ENCODE results near the gene HYKK. TPM values are rescaled to one million over a fixed set of nuclear protein-coding genes. Genes with fewer than 3 reads are reported as not detected.
"Not testable (repeated sequence)": the region's sequence is repeated elsewhere in the genome, so short reads cannot be mapped to it uniquely, and the experiment has no call there.

The HYKK gene
- total RNA-seq, 1 donor from 2014 or later, result 3.6 TPM

DNA sequence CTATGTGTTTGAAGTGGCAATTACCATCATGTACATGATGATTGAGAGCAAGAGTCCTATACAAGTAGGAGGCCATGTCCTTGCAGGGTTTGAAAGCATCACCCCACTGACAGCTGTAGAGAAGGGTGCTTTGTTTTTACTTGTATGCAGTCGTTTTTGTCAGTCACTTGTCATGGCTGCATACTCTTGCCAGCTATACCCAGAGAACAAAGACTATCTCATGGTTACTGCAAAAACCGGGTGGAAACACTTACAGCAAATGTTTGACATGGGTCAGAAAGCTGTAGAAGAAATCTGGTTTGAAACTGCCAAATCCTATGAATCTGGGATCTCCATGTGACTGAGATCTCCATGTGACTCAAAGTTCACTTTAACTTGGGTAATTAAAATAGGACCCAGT lies 26.0 kb downstream of the HYKK start:
- no peak overlapping the region for H3K4me3 Mint-ChIP-seq (ENCODE audit: unreplicated experiment)
- TF ChIP-seq, protein P1, sequence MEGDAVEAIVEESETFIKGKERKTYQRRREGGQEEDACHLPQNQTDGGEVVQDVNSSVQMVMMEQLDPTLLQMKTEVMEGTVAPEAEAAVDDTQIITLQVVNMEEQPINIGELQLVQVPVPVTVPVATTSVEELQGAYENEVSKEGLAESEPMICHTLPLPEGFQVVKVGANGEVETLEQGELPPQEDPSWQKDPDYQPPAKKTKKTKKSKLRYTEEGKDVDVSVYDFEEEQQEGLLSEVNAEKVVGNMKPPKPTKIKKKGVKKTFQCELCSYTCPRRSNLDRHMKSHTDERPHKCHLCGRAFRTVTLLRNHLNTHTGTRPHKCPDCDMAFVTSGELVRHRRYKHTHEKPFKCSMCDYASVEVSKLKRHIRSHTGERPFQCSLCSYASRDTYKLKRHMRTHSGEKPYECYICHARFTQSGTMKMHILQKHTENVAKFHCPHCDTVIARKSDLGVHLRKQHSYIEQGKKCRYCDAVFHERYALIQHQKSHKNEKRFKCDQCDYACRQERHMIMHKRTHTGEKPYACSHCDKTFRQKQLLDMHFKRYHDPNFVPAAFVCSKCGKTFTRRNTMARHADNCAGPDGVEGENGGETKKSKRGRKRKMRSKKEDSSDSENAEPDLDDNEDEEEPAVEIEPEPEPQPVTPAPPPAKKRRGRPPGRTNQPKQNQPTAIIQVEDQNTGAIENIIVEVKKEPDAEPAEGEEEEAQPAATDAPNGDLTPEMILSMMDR (IDR thresholded peaks at IDR 0.05), result no peak
- H3K36me3 Mint-ChIP-seq (ENCODE audit: low read depth), result no peaks in the 10 kb centered on the region
- DNase-seq (ENCODE audit: low spot score), result no peak
- no peak overlapping the region for H3K27ac Mint-ChIP-seq (ENCODE audit: unreplicated experiment)
- no peaks in the 10 kb centered on the region for H3K9me3 Mint-ChIP-seq (ENCODE audit: low read depth)
- no peaks in the 10 kb centered on the region for H3K4me1 Mint-ChIP-seq (ENCODE audit: low read depth)
- no peaks in the 10 kb centered on the region for H3K27me3 Mint-ChIP-seq (ENCODE audit: low read depth)

DNA sequence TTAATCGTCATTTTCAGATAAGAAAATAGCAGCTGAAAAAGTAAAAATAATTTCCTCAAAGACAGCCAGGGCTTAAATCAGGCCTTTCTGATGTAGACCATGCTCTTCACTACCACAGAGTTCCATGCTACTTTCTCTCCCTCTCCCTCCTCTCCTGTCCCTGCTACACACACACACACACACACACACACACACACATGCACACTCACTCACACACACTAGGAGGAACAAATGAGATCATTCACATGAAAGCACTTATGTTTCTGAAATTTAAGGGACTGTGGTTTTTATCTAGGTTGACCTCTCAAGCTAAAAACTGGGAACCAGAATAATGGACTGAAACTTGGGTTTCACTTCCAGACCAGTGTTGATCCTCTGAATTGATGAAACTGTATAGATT lies 28.8 kb downstream of the HYKK start:
- no peak overlapping the region for H3K27ac Mint-ChIP-seq (ENCODE audit: unreplicated experiment)
- H3K9me3 Mint-ChIP-seq (ENCODE audit: low read depth), result no peaks in the 10 kb centered on the region
- TF ChIP-seq, protein P1 (IDR thresholded peaks at IDR 0.05), result no peak
- no peak for DNase-seq (ENCODE audit: low spot score)
- H3K27me3 Mint-ChIP-seq (ENCODE audit: low read depth), result no peaks in the 10 kb centered on the region
- H3K4me3 Mint-ChIP-seq (ENCODE audit: unreplicated experiment), result no peak overlapping the region
- no peaks in the 10 kb centered on the region for H3K36me3 Mint-ChIP-seq (ENCODE audit: low read depth)
- H3K4me1 Mint-ChIP-seq (ENCODE audit: low read depth), result no peaks in the 10 kb centered on the region

DNA sequence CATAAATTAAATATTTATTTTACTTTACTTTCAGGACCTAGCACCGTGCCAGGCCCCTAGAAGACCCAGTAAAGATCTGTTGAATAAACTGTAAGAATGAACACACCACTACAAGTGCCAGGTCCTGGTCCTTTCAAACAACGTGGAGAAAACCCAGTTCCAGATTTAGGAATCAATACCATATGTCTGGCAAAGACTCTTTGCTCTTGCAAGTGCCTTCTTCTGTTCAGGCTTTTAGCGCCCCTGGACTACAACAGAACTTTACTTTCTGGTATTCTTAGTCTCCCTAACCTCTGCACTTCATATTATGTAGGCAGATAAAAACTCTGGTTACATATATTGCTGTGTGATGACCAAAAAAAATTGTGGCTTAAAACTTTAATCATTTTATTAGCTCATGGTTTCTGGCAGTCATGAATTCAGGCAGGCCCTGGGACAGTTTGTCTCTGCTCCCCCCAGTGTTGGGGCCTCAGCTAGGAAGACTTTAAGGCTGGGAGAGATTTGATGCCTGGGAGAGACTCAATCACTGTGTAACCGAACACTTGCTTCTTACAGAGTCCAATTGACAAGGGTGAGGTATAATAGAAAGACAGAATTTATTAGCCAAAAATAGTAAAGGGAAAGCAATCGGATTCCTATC lies 30.0 kb downstream of the HYKK start:
- H3K27ac Mint-ChIP-seq (ENCODE audit: unreplicated experiment), result no peak overlapping the region
- H3K4me1 Mint-ChIP-seq (ENCODE audit: low read depth), result peaks cover 12% of the 10 kb centered on the region
- H3K9me3 Mint-ChIP-seq (ENCODE audit: low read depth), result no peaks in the 10 kb centered on the region
- peaks cover 3% of the 10 kb centered on the region for H3K36me3 Mint-ChIP-seq (ENCODE audit: low read depth)
- no peak for DNase-seq (ENCODE audit: low spot score)
- H3K4me3 Mint-ChIP-seq (ENCODE audit: unreplicated experiment), result no peak overlapping the region
- no peaks in the 10 kb centered on the region for H3K27me3 Mint-ChIP-seq (ENCODE audit: low read depth)
- TF ChIP-seq, protein P1 (IDR thresholded peaks at IDR 0.05), result no peak

DNA sequence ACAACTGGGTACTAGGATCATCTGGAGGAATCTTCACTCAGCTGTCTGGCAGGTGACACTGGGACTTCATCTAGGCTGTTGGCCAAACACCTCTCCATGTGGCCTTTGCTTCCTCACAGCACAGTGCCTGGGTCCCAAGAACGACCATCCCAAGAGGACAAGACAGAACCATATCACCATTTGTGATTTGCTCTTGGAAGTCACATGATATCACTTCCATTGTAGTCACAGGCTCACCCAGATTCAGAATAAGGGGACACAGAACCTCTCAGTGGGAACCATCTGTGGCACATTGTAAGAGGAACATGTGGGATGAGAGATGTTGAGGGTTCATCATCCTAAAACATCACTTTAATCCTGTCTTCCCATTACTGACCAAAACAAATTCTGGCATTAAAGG lies 31.0 kb downstream of the HYKK start:
- Mint-ChIP-seq H3K27me3 (ENCODE audit: low read depth) (no peaks in the 10 kb centered on the region), H3K4me3 (ENCODE audit: unreplicated experiment) (no peak overlapping the region), H3K36me3 (ENCODE audit: low read depth) (peaks cover 6% of the 10 kb centered on the region), H3K9me3 (ENCODE audit: low read depth) (no peaks in the 10 kb centered on the region), H3K4me1 (ENCODE audit: low read depth) (peaks cover 15% of the 10 kb centered on the region), H3K27ac (ENCODE audit: unreplicated experiment) (no peak overlapping the region)
- TF ChIP-seq, protein P1 (IDR thresholded peaks at IDR 0.05), result no peak
- DNase-seq (ENCODE audit: low spot score), result no peak

DNA sequence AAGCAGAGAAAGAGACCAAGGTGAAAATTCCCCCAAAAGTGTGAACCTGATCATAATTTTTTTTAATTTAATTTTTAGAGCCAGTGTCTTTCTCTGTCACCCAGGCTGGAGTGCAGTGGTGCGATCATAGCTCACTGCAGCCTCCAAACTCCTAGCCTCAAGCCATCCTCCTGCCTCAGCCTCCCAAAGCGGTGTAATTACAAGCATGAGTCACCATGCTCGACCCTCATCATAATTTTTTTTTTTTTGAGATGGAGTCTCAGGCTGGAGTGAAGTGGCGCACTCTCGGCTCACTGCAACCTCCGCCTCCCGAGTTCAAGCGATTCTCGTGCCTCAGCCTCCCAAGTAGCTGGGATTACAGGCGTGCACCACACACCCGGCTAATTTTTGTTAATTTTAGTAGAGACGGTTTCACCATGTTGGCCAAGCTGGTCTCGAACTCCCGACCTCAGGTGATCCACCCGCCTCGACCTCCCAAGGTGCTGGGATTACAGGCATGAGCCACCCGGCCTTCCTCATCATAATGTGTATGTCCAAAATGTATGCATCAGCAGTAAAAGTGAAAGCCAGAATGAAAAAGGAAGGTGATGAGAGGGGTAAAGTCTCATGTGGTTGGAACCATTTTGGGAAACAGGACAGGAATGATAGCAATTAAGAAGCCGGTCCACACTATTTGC lies 32.2 kb downstream of the HYKK start:
- not testable (repeated sequence) for H3K9me3 Mint-ChIP-seq (ENCODE audit: low read depth); DNase-seq (ENCODE audit: low spot score); H3K36me3 Mint-ChIP-seq (ENCODE audit: low read depth); H3K27me3 Mint-ChIP-seq (ENCODE audit: low read depth)
- Mint-ChIP-seq H3K27ac (ENCODE audit: unreplicated experiment) (peak overlapping the region; percentile 100), H3K4me3 (ENCODE audit: unreplicated experiment) (peak overlapping the region; percentile 96), H3K4me1 (ENCODE audit: low read depth) (peaks cover 15% of the 10 kb centered on the region)

All from chondrocyte (in vitro differentiated cells).